Glutamatergic neuron (in vitro differentiated cells): ENCODE data around the gene PTGES2. TPM values are rescaled to one million over a fixed set of nuclear protein-coding genes. Genes with fewer than 3 reads are reported as not detected.
A peak's percentile ranks its signal among the peaks of the same experiment; 100 is the strongest.

ENCODE experiments used
- DNase-seq: peaks from one replicate; pipeline ENCODE4 v3.0.0; 2022
- H3K27ac Mint-ChIP-seq: one replicate; pipeline ENCODE4 v1.8.0; 2020; ENCODE audit warnings: mild to moderate bottlenecking, mixed read lengths, inconsistent platforms; ENCODE audit not compliant: unreplicated experiment
- H3K27me3 Mint-ChIP-seq: one replicate; pipeline ENCODE4 v1.8.0; 2020; ENCODE audit warnings: mild to moderate bottlenecking, moderate library complexity, mixed read lengths, inconsistent platforms; ENCODE audit not compliant: unreplicated experiment
- H3K36me3 Mint-ChIP-seq: one replicate; pipeline ENCODE4 v1.8.0; 2020; ENCODE audit warnings: mild to moderate bottlenecking, mixed read lengths, inconsistent platforms; ENCODE audit not compliant: unreplicated experiment
- H3K4me1 Mint-ChIP-seq: one replicate; pipeline ENCODE4 v1.8.0; 2020; ENCODE audit warnings: mild to moderate bottlenecking, low read depth, mixed read lengths, inconsistent platforms; ENCODE audit not compliant: unreplicated experiment
- H3K4me3 Mint-ChIP-seq: one replicate; pipeline ENCODE4 v1.8.0; 2020; ENCODE audit warnings: mild to moderate bottlenecking, mixed read lengths, inconsistent platforms; ENCODE audit not compliant: unreplicated experiment
- H3K9me3 Mint-ChIP-seq: one replicate; pipeline ENCODE4 v1.8.0; 2020; ENCODE audit warnings: mild to moderate bottlenecking, moderate library complexity, mixed read lengths, inconsistent platforms; ENCODE audit not compliant: unreplicated experiment
- total RNA-seq: library from RNA; stranded (reverse); fragmentation: NEBNext Ultra II Directional; extraction: Animal tissue kit (Norgen Biotek cat#: 25700); gene quantifications from one replicate; pipeline ENCODE4 v1.2.1, GENCODE V29; 2021; ENCODE audit not compliant: unreplicated experiment
- TF ChIP-seq, protein P1 (sequence below): fragments of 200-600 bp; sonication (generic); IDR thresholded peaks from one replicate; pipeline ENCODE4 v1.5.0; 2021; ENCODE audit not compliant: partially characterized antibody, unreplicated experiment

The PTGES2 gene
- total RNA-seq, 1 donor from 2014 or later = 85.1 TPM

- peaks cover 6% of the 10 kb centered on the region for H3K9me3 Mint-ChIP-seq
These were observed 36.2 kb upstream of the PTGES2 start for GRCh38 chr9:128163523-128164306.

GRCh38 chr9:128163027-128163515 lies 35.5 kb upstream of the PTGES2 start:
- no peak overlapping the region for H3K4me3 Mint-ChIP-seq
- H3K4me1 Mint-ChIP-seq = no peaks in the 10 kb centered on the region
- no peak for DNase-seq
- H3K27ac Mint-ChIP-seq = no peak overlapping the region
- peaks cover 6% of the 10 kb centered on the region for H3K36me3 Mint-ChIP-seq
- H3K9me3 Mint-ChIP-seq = peaks cover 6% of the 10 kb centered on the region
- TF ChIP-seq, protein P1, sequence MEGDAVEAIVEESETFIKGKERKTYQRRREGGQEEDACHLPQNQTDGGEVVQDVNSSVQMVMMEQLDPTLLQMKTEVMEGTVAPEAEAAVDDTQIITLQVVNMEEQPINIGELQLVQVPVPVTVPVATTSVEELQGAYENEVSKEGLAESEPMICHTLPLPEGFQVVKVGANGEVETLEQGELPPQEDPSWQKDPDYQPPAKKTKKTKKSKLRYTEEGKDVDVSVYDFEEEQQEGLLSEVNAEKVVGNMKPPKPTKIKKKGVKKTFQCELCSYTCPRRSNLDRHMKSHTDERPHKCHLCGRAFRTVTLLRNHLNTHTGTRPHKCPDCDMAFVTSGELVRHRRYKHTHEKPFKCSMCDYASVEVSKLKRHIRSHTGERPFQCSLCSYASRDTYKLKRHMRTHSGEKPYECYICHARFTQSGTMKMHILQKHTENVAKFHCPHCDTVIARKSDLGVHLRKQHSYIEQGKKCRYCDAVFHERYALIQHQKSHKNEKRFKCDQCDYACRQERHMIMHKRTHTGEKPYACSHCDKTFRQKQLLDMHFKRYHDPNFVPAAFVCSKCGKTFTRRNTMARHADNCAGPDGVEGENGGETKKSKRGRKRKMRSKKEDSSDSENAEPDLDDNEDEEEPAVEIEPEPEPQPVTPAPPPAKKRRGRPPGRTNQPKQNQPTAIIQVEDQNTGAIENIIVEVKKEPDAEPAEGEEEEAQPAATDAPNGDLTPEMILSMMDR = no peak
- peaks cover 5% of the 10 kb centered on the region for H3K27me3 Mint-ChIP-seq

More at GRCh38 chr9:128163523-128164306, 36.2 kb upstream of the PTGES2 start:
- Mint-ChIP-seq H3K27me3 (peaks cover 5% of the 10 kb centered on the region), H3K4me3 (no peak overlapping the region), H3K27ac (peak overlapping the region; percentile 17), H3K36me3 (peaks cover 9% of the 10 kb centered on the region), H3K4me1 (peaks cover 3% of the 10 kb centered on the region)
- TF ChIP-seq, protein P1 = no peak
- no peak for DNase-seq

DNA sequence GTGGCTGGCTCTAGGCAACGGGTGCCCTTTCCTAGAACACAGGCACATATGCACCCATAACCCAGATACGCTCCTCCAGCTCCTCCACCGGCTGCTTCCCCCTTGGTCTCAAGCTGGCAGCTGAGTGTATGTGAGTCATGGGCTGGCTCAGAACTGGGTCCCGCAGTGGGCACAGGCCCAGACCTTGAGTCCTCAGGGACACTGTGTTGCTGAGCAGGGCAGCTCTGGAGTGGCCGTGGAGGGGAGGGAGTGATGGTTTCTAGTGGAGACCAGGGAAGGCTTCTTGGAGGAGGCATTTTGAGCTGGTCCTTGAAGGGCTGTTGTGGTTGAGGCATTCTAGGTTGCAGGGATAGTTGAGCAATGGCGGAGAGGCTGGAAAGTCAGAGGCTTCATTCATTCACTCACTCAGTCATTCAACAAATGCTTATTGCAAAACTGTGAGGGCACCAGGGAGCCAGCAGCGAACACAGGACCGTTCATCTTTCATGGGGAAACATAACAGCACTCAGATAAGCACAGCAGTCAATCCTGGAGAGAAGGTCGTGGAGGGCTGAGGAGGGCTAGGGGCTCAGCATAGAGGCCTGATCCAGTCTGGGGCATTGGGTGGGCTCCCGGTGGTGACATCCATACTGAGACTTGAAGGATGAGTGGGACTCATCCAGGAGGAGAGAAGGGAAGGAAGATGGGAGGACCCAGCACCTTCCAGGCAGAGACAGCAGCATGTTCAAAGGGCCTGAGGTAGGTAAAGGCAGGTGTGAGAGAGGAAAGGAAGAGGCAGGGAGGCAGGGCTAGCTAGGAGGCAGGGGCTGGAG lies 34.9 kb upstream of the PTGES2 start:
- H3K36me3 Mint-ChIP-seq = peaks cover 6% of the 10 kb centered on the region
- TF ChIP-seq, protein P1 = no peak
- H3K4me1 Mint-ChIP-seq = no peaks in the 10 kb centered on the region
- H3K27me3 Mint-ChIP-seq = peaks cover 5% of the 10 kb centered on the region
- peak overlapping the region; percentile 49 for H3K4me3 Mint-ChIP-seq
- H3K27ac Mint-ChIP-seq = no peak overlapping the region
- peaks cover 7% of the 10 kb centered on the region for H3K9me3 Mint-ChIP-seq
- DNase-seq = no peak

GRCh38 chr9:128161215-128161902 lies 33.8 kb upstream of the PTGES2 start:
- H3K9me3 Mint-ChIP-seq = peaks cover 4% of the 10 kb centered on the region
- peak overlapping the region; percentile 82 for H3K4me3 Mint-ChIP-seq
- H3K27me3 Mint-ChIP-seq = peaks cover 5% of the 10 kb centered on the region
- H3K36me3 Mint-ChIP-seq = peaks cover 6% of the 10 kb centered on the region
- TF ChIP-seq, protein P1 = no peak
- peak overlapping the region; percentile 72 for H3K27ac Mint-ChIP-seq
- H3K4me1 Mint-ChIP-seq = no peaks in the 10 kb centered on the region
- DNase-seq = no peak
